ENCODE measurements around the gene TFIP11. TPM values are rescaled to one million over a fixed set of nuclear protein-coding genes. Genes with fewer than 3 reads are reported as not detected.

Gene TFIP11
- total RNA-seq, 1 experiment from 2014 or later = 39.8 TPM

DNA sequence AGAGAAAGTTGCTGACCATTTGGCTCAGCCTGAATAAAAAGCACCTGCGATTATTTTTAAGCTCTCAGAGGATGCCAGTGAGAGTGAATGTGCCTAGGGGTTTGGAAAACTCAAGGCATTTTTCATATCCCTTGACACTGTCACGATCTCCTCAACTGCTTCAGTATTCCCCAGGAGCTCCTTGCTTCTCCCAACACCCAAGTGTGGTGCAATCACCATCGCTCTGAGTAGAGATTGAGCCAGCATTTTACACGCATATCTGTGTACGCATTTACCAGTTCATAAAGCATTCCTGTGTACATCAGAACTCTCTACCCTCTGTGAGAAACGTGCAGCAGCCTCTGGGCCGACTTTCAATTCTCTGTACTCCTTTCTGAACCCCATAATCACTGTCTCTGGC lies 27.3 kb downstream of the TFIP11 start:
- no peaks in the 10 kb centered on the region for H3K27me3 Mint-ChIP-seq (ENCODE audit: unreplicated experiment)
- CTCF ChIA-PET = interaction anchor here (0.6 to 1.5 kb wide), 3 partner anchors 17 to 121 kb away, joined by 3 to 9 read pairs (median 4); no protein-coding TSS in a partner anchor
- no TSS peak for BruUV-seq (replicated peaks)
- H3K36me3 Mint-ChIP-seq (ENCODE audit: insufficient read depth, unreplicated experiment) = peaks cover 60% of the 10 kb centered on the region
- H3K4me3 Mint-ChIP-seq (ENCODE audit: low read depth, unreplicated experiment) = peak overlapping the region; percentile 85
- H3K27ac Mint-ChIP-seq (ENCODE audit: unreplicated experiment) = no peak overlapping the region
- TF ChIP-seq, protein P1, sequence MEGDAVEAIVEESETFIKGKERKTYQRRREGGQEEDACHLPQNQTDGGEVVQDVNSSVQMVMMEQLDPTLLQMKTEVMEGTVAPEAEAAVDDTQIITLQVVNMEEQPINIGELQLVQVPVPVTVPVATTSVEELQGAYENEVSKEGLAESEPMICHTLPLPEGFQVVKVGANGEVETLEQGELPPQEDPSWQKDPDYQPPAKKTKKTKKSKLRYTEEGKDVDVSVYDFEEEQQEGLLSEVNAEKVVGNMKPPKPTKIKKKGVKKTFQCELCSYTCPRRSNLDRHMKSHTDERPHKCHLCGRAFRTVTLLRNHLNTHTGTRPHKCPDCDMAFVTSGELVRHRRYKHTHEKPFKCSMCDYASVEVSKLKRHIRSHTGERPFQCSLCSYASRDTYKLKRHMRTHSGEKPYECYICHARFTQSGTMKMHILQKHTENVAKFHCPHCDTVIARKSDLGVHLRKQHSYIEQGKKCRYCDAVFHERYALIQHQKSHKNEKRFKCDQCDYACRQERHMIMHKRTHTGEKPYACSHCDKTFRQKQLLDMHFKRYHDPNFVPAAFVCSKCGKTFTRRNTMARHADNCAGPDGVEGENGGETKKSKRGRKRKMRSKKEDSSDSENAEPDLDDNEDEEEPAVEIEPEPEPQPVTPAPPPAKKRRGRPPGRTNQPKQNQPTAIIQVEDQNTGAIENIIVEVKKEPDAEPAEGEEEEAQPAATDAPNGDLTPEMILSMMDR (IDR thresholded peaks at IDR 0.05; ENCODE audit: unreplicated experiment) = no peak
- no peaks in the 10 kb centered on the region for H3K9me3 Mint-ChIP-seq (ENCODE audit: low read depth, unreplicated experiment)
- no peak for DNase-seq
- H3K4me1 Mint-ChIP-seq (ENCODE audit: low read depth, unreplicated experiment) = peaks cover 56% of the 10 kb centered on the region
- intact Hi-C loops (cut with micrococcal nuclease; ENCODE audit: unreplicated experiment) = no loop called here

DNA sequence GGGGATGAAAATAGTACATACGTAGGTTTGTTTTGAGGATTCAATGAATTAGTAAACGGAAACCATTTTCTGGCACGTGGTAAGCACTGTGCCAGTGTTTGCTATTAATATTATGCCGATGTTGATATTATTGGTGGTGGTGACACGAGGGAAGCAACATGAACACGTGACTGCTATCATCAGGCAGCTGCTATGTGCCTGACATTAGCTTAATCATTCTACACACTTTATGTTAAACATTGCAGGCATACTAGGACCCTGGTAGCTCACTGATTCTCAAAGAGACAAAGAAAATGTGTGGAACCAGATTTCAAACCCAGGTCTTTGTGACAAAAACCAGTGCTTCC lies 27.9 kb downstream of the TFIP11 start:
- H3K4me3 Mint-ChIP-seq (ENCODE audit: low read depth, unreplicated experiment) = peak overlapping the region; percentile 85
- CTCF ChIA-PET = interaction anchor here (1.5 to 1.7 kb wide), 2 partner anchors 13 to 117 kb away, joined by 3 to 7 read pairs; no protein-coding TSS in a partner anchor
- H3K36me3 Mint-ChIP-seq (ENCODE audit: insufficient read depth, unreplicated experiment) = peaks cover 59% of the 10 kb centered on the region
- no peak for DNase-seq
- H3K4me1 Mint-ChIP-seq (ENCODE audit: low read depth, unreplicated experiment) = peaks cover 58% of the 10 kb centered on the region
- TSS peak; percentile 62 for BruUV-seq (replicated peaks)
- intact Hi-C loops (cut with micrococcal nuclease; ENCODE audit: unreplicated experiment) = no loop called here
- no peaks in the 10 kb centered on the region for H3K9me3 Mint-ChIP-seq (ENCODE audit: low read depth, unreplicated experiment)
- no peaks in the 10 kb centered on the region for H3K27me3 Mint-ChIP-seq (ENCODE audit: unreplicated experiment)
- TF ChIP-seq, protein P1 (IDR thresholded peaks at IDR 0.05; ENCODE audit: unreplicated experiment) = no peak
- peak overlapping the region; percentile 94 for H3K27ac Mint-ChIP-seq (ENCODE audit: unreplicated experiment)

DNA sequence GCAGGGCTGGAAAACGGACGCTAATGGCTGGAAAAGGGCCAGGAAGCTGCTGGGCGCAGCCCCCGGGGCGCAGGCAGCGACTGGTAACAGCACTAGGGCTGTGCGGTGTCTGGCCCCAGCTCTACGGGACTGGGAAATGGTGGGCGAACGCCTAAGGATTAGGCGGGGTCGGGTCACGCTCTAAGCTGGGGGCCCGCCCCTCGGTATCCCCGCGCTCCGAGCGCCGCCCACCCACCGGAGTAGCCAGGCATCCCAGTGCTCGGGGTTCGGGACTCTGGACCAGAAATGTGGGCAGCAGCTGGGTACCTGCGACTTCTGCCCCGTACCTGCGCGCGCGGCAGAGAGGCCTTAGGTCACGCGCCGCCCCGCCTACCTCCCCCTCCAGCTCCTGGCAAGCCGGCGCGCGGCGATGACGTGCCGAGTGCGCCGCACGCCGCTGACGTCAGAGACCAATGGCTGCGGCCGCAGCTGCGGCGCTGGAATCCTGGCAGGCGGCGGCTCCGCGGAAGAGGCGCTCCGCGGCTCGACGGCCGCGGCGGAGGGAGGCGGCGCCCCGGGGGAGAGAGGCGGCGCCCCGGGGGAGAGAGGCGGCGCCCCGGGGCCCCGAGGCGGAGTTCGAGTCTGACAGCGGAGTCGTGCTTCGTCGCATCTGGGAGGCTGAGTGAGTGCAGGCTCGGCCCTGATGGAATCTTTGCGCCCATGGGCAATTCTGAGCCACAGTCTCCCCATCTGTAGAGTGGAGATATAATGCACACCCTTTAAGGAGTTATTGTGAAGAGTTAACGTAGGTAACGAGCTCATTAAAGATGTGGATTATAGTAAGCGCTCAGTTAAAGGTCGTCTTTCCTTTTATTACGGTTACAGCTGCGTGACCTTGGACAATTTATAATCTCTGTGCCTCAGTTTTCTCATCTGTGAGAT lies 28.6 kb downstream of the TFIP11 start, which contains the start of the genes HPS4 and SRRD:
TSS of gene HPS4 (minus strand) at position 345 of the 921 bp plus-strand sequence. CDS start 2,021 bp downstream, outside the sequence.
TSS of gene SRRD (plus strand) at position 439 of the 921 bp plus-strand sequence. CDS start at position 453, 14 bp downstream.
- H3K4me1 Mint-ChIP-seq (ENCODE audit: low read depth, unreplicated experiment) = peaks cover 54% of the 10 kb centered on the region
- BruUV-seq (replicated peaks) = no TSS peak
- TF ChIP-seq, protein P1 (IDR thresholded peaks at IDR 0.05; ENCODE audit: unreplicated experiment) = no peak

DNA sequence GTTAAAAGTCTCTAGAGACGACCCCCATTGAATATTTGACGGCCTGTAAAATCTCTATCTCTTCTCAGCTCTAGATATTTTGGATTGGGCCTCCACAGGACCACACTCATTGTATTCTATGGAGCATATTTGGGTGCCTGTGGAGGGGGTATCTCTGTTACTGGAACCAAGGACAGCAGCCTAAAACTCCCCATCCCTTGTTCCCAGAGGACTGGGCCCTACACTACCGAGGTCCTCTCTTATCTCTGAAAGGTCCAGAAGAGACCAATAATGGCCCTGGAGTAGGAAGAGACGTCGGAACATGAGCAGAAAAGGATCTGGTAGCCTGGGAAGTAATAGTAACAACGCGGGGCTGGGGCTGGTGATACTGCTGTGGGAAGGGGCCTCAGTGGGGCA lies 29.2 kb downstream of the TFIP11 start:
- peaks cover 49% of the 10 kb centered on the region for H3K36me3 Mint-ChIP-seq (ENCODE audit: insufficient read depth, unreplicated experiment)
- H3K27ac Mint-ChIP-seq (ENCODE audit: unreplicated experiment) = peak overlapping the region; percentile 94
- no peaks in the 10 kb centered on the region for H3K9me3 Mint-ChIP-seq (ENCODE audit: low read depth, unreplicated experiment)
- peak overlapping the region; percentile 85 for H3K4me3 Mint-ChIP-seq (ENCODE audit: low read depth, unreplicated experiment)
- H3K4me1 Mint-ChIP-seq (ENCODE audit: low read depth, unreplicated experiment) = peaks cover 55% of the 10 kb centered on the region
- no peak for DNase-seq
- intact Hi-C loops (cut with micrococcal nuclease; ENCODE audit: unreplicated experiment) = no loop called here
- TF ChIP-seq, protein P1 (IDR thresholded peaks at IDR 0.05; ENCODE audit: unreplicated experiment) = no peak
- CTCF ChIA-PET = interaction anchor here (0.9 to 1.7 kb wide), 2 partner anchors 11 to 94 kb away, joined by 4 to 7 read pairs; no protein-coding TSS in a partner anchor
- no peaks in the 10 kb centered on the region for H3K27me3 Mint-ChIP-seq (ENCODE audit: unreplicated experiment)
- BruUV-seq (replicated peaks) = no TSS peak

More for the DNA sequence above, 28.6 kb downstream of the TFIP11 start, which contains the start of the genes HPS4 and SRRD:
- peak; percentile 92 for DNase-seq
- Mint-ChIP-seq H3K27ac (ENCODE audit: unreplicated experiment) (peak within 1 kb of the TSS; percentile 94), H3K9me3 (ENCODE audit: low read depth, unreplicated experiment) (no peaks in the 10 kb centered on the region), H3K27me3 (ENCODE audit: unreplicated experiment) (no peaks in the 10 kb centered on the region), H3K36me3 (ENCODE audit: insufficient read depth, unreplicated experiment) (peaks cover 53% of the 10 kb centered on the region), H3K4me3 (ENCODE audit: low read depth, unreplicated experiment) (peak within 1 kb of the TSS; percentile 85)
- CTCF ChIA-PET = interaction anchor here (0.9 to 1.7 kb wide), 3 partner anchors 12 to 117 kb away, joined by 3 to 7 read pairs (median 4); no protein-coding TSS in a partner anchor
- intact Hi-C loops (cut with micrococcal nuclease; ENCODE audit: unreplicated experiment) = no loop called here
